HG02840 (cell line): Measurements from ENCODE around the gene ARL3.
"Not testable (repeated sequence)": the region's sequence is repeated elsewhere in the genome, so short reads cannot be mapped to it uniquely, and the experiment has no call there.

Experiments used
- ATAC-seq: cut with Tn5 transposase; IDR thresholded peaks from one replicate; pipeline ENCODE4 v1.9.1; 2021; ENCODE audit warnings: mild to moderate bottlenecking, moderate library complexity, moderate number of reproducible peaks; ENCODE audit not compliant: unreplicated experiment, low FRiP score

The ARL3 gene

GRCh38 chr10:102713814-102714620, at the start of gene ARL3:
ARL3 (minus strand) TSS chr10:102714397; CDS start chr10:102714275, 122 bp downstream.
- ATAC-seq = peak; percentile 81

DNA sequence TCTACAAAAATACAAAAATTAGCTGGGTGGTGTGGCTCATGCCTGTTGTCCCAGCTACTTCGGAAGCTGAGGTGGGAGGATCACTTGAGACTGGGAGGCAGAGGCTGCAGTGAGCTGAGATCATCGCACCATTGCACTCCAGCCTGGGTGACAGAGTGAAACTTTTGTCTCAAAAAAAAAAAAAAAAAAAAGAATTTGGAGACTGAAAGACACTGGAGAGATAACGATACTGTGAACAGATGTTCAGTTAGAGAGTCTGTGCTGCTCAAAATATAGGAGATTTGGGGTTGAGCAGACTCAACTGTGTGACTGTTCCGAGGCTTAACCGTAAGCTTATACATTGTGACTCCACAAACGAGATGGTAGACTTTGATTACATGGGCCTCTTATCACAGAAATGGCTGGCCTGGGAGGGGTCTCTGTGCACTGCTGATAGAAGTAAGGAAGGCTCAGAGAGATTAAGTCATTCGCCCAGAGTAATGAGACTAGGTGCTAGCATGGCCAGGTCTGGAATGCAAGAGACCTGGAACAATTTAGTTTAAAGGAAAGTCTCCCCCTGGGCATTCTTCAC, 48.9 kb upstream of the ARL3 start:
- ATAC-seq = no peak

DNA sequence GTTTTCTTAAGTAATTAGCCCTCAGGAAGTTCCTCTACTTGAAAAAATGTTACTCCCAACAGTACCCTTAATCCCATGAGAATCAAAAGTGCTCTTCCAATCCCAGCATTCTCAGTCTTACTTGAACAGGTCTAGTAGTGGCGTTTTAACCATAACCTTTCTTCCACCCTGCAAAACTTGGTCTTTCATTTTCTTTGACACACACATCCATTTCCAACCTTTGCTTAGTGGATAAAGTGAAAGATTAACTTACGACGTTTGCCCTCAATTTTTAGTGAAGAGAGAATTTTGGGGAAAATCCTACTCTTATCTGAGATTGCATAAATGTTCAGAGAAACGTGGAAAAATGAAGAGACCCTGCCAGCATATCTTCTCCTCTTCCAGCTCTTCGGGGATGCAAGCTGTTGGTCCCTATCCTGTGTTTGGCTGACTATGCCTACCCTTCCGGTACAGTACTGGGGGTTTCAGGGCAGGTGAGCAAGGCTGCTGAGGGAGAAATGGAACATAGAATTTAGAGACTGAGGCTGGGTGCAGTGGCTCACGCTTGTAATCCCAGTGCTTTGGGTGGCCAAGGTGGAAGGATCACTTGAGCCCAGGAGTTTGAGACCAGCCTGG, 48.3 kb upstream of the ARL3 start:
- no peak for ATAC-seq

GRCh38 chr10:102761981-102762380, 47.8 kb upstream of the ARL3 start:
- no peak for ATAC-seq

GRCh38 chr10:102759497-102760210, 45.5 kb upstream of the ARL3 start:
- ATAC-seq = no peak

GRCh38 chr10:102758933-102759262, 44.7 kb upstream of the ARL3 start:
- not testable (repeated sequence) for ATAC-seq

DNA sequence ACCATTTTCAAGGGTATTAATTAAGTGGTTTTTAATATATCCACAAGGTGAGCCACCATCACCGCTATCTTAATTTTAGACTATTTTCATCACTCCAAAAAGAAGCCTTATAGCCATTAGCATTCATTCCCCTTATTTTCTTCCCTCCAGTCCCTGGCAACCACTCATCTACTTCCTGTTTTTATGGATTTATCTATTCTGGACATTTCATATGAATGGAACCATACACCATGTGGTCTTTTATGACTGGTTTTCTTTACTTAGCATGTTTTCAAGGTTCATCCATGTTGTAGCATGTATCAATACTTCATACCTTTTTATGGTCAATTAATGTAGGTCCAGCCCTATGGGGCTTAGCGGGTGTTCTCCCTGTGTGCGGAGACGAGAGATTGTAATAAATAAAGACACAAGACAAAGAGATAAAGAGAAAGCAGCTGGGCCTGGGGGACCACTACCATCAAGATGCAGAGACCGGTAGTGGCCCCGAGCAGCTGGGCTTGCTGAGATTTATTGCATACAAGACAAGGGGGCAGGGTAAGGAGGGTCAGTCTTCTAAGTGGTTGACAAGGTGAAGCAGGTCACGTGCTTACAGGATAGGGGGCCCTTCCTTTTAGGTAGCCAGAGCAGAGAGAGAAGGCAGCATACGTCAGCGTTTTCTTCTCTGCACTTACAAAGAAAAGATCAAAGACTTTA, 44.2 kb upstream of the ARL3 start:
- ATAC-seq = no peak

GRCh38 chr10:102757323-102757722, 43.1 kb upstream of the ARL3 start:
- ATAC-seq = no peak

DNA sequence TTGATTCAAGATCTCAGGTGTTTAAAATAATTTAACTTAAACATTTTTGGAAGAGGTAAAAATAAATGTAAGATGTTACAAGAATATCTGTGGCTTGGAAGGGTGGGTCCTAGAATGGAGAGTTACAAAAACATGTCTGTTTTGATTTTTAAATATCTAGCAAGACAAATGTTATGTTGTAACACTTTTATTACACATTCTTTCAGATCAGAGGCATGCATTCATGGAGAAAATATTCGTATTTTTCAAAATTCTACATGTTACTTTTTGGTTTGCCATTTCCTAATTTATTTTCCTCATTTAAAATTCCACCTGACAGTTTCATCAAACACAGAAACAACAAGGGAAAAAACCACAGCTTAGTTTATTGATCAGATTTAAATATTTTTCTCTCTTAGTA, 39.5 kb upstream of the ARL3 start:
- ATAC-seq = no peak

- no peak for ATAC-seq
These were observed 38.9 kb upstream of the ARL3 start for GRCh38 chr10:102752934-102753664.

- ATAC-seq = no peak
These were observed 38.2 kb upstream of the ARL3 start for GRCh38 chr10:102752266-102752930.

DNA sequence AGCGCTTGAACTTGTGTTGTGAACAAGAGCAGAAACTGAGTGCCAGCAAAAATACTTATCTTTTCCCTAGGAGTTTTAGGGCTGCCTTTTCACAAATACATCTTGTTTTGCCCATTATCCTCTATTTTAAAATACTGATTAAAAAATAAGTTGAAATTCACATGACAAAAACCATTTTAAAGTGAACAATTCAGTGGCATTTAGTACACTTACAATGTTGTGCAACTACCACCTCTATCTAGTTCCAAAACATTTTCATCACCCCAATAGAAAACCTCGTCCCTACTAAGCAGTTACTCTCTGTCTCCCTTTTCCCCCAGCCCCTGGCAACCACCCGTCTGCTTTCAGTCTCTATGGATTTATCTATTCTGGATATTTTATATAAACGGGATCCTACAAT, 31.0 kb upstream of the ARL3 start:
- no peak for ATAC-seq

DNA sequence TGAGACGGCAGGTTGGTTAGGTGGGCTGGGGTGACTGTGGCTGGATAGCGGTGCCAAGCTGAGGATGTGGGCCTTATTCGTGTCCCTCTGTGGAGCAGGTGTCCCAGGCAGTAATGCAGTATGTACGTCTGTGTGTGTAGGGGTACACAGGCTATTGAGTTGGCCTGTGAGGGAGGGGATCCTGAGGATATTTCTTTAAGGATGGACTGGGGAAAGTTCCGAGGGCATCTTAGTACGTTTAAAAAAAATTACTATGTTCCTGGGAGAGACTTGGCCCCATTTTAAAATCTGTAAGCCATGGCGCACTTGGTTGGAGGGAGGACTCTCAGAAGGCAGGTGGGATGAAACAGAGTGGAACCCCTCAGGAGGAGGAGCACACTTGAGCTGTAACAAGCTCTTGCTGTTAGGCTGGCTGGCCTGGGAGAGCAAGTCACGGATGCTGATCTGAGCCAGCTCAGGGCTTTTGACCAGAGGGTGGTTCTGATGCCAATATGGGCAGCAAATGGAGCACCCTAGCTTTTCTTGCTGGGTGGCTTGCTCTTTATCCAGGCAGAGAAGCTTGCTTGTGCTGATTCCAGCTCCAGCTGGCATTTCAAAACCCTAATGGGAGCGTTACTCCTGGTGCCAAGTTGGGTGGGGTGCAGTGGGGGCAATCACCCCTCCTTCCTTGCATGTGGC, 30.3 kb upstream of the ARL3 start:
- no peak for ATAC-seq

- ATAC-seq = peak; percentile 96
These were observed 29.6 kb upstream of the ARL3 start, which contains the start of gene WBP1L for GRCh38 chr10:102743588-102744373. WBP1L (plus strand) TSS chr10:102743948; CDS start chr10:102744054, 106 bp downstream.

DNA sequence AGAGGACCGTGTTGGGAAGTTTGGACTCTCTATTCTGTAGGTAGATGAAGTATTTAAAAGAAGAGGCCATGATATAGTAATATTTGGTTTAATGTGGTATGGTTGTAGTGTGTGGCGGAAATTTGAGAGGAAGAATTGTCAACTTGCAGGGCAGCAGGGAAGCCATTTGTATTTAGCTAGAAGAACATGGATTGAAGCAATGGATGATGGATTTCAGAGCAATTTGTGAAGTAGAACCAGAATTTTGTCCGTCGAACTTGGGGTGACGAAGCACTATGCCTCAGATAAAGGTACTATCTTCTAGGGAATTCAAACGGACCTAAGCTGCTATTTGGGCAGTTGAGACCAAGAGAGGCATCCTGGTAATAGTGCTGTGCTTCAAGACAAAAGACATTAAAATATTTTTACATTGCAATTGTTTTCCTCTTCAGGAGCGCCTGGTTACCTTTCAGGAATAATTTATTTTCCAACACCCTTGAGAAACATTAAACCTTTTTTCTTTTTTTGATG, 28.9 kb upstream of the ARL3 start:
- no peak for ATAC-seq

DNA sequence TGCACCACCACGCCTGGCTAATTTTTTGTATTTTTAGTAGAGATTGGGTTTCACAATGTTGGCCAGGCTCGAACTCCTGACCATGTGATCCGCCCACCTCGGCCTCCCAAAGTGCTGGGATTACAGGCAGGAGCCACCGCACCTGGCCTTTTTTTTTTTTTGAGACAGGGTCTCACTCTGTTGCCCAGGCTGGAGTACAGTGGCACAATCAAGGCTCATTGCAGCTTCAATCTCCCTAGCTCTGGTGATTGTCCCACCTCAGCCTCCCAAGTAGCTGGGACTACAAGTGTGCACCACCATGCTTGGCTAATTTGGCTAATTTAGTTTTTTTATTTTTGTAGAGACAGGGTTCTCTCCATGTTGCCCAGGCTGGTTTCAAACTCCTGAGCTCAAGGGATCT, 28.1 kb upstream of the ARL3 start:
- ATAC-seq = not testable (repeated sequence)

DNA sequence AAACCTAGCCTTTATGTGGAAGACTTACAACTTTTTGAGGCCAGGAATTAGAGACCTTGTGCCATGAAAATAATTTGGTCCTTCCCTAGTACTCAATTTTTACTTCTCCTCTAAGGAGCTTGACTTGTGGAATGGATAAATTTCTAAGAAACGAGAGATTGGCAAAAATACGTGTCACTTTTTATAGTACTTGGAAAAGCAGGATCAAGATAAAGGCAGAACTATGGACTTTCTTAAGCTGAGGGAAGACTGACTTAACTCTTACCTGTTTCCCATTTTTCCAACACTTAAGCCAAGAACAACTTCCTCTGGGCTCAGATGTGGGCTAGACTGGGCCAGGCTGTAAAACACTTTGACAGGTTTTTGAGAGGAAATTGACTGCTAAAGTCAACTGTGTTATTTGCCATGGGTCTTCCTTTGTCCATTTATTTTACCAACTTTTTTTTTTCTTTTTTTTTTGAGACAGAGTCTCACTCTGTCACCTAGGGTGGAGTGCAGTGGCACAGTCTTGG, 27.6 kb upstream of the ARL3 start:
- ATAC-seq = no peak

DNA sequence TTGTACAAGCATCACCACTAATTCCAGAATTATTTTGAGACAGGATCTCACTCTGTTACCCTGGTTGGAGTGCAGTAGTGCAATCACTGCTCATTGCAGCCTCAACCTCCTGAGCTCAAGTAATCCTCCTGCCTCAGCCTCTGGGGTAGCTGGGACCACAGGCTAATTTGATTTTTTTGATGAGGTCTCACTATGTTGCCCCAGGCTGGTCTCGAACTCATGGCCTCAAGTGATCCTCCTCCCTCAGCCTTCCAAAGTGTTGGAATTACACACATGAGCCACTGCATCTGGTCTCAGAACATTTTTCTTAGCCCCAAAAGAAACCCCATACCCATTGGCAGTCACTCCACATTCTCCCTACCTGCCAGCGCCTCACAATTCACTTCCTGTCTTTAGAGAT, 26.0 kb upstream of the ARL3 start:
- no peak for ATAC-seq
